NCI-H1048 (cell line): ENCODE measurements around the gene PRR5.

Experiments used
- DNase-seq: peaks from one replicate; lab custom pipeline; 2025; lab: John Stamatoyannopoulos, UW

The PRR5 gene

DNA sequence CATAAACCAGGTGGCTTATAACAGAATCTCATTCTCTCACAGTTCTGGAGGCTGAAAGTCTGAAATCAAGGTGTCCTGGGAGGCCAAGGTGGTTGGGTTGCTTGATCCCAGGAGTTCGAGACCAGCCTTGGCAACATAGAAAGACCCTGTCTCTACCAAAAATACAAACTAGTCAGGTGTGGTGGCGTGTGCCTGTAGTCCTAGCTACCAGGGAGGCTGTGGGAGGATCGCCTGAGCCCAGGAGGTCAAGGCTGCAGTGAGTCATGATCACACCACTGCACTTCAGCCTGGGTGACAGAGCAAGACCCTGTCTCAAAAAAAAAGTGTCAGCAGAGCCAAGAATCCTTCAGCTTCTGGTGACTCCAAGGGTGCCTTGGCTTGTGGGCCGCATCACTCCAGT, 8.9 kb upstream of the PRR5 start:
- no peak for DNase-seq

DNA sequence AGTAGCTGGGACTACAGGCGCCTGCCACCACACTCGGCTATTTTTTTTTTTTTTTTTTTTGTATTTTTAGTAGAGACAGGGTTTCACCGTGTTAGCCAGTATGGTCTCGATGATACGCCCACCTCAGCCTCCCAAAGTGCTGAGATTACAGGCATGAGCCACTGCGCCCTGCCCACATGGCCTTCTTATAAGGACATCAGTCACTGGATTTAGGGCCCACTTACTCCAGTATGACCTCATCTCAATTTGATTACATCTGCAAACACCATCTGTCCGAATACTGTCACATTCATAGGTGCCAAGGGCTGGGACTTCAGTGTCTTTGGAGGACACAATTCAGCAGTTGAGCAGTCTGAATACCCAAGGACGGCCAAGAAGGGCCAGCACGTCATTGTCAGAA, 8.2 kb upstream of the PRR5 start:
- DNase-seq = no peak

DNA sequence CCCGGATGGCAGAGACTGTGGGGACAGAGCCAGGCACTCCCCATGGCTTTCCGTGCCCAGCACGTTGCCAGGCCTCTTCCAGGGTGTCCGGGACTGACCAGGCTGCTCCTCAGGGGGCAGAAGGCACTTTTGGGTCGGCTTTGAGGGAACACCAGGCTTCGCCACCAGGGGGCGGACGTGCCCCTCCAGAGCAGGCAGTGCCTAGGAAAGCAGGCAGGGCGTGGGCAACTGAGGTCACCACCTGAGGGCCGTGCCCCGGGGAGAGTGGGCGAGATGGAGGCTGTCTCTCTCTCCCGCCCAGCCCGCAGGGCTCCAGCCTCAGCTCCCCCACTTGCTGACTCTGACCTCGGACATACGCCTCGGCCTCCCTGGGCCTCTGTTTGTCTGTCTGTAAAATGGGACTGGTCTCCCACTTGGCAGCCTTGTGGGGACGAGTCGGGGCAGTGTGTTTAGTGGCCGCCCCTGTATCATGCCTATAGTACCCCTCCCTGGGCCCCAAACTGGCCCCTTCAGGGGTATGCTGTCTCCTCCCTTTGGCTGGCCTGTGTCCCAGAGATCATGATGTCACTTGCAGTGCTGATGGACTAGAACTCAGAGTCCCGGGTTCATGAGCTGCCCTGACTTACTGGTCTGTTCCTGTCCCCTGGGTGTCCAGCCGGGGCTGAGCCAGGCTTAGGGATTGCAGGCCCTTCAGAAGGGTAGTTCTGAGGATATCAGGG, 4.4 kb upstream of the PRR5 start:
- no peak for DNase-seq

DNA sequence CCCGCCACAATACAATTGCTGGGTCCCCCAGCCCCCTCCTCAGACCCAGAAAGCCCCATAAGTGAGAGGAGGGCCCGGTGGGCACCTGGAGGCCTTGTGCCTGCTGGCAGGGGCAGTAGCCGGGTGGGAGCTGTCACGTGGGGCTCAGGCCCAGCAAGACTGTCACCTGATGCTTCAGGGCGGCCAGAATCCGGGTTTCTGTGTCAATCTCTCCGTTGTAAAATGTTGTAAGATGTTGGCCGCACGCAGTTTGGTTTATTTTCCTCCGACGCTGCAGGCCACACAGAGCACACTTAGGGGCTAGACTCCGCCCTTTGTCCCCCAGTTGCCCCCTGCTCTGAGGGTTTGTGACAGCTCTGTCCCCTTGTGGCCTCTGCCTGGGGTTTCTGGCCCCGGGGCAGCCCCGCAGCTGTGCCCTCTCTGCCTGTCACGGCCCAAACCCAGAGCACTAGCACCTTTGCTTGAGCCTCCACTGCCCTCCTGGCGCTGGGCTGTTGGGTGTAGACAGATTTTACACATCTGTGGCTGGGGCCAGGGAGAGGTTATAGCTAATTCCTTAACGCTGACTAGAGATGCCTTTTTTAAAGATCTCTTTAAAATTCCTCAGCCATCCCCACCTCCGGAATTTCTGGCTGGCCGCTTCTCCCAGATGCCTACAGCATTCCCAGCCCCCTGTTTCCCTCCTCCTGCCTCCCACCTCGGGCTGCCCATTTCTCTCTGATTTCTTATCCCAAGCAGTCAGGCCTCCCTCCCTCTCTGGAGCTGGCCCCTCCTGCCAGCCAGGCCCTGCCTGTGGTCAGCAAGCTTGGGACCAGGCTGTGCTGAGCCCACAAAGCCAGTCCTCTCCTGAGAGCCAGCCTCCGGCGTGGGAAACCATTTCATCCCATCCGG, 3.2 kb upstream of the PRR5 start:
- DNase-seq = no peak

DNA sequence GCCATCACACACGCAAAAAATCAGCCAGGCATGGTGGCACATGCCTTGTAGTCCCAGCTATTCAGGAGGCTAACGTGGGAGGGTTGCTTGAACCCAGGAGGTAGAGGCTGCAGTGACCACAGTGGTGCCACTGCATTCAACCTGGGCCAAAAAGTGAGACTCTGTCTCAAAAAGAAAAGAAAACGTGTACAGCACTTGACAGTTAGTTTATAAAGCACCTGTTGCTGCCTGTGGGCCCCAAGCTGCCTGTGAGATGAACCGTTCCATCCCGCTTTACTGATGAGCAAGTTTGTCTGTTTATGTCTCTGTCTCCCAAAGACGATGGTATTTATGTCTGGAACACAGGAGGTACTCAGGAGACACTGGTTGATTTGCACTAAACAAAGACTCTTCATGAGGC, 1.5 kb upstream of the PRR5 start:
- no peak for DNase-seq

DNA sequence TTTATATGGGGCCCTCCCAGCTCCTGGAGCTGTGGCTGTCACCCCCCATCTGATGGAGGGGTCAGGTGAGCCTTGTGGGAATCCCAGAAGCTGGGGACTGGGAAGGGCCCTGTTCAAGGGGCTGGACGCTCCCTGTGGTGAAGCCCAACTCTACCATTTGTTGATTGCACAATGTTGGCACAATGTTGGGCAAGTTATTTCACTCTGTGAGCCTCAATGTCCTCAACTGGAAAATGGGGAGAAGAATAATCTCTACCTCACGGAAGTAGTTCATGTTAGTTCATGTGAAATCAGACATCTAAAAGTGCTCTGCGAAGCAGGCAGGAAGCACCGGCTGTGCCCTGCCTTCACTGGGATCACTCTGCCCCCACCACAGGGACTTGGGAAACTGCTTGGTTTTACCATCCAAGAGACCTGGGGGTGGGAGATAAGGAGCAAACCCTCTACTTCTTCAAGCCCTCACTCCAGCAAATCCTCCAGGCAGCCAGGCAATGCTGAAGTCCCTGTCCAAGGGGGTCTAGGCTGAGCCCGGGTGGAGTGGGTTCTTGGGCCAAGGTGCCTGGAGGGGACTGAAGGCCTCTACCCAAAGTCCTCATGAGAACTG, 715 bp upstream of the PRR5 start:
- DNase-seq = no peak

DNA sequence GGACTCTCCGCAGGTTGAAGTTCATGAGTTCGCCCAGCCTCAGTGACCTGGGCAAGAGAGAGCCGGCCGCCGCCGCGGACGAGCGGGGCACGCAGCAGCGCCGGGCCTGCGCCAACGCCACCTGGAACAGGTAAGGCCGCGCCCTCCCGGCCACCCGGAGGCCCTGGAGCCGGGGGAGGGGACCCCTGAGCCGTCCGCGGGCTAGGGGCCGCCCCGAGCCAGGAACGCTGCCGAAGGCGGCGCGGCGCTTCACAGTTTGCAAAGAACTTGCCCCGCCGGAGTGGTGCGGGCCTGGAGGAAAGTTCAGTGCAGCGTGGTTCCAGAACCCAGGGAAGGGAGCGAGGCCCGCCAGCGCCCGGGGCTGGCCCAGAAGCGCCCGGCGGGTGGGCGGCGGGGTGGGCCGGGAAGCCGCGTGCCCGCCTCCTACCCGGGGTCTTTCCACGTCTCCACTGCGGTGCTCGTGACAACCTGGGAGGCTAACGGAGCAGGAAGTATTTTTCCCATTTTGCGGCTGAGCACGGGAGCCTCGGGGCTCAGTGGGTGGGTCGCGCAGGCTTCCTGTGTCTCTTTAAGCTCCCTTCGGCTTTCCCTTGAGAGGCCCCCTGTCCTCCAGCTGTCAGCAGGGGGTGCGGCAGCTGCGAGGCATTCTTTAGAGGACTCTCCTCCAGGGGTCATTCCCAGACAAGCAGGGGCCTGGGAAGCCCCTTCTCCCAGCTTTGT, 635 bp downstream of the PRR5 start:
- no peak for DNase-seq

DNA sequence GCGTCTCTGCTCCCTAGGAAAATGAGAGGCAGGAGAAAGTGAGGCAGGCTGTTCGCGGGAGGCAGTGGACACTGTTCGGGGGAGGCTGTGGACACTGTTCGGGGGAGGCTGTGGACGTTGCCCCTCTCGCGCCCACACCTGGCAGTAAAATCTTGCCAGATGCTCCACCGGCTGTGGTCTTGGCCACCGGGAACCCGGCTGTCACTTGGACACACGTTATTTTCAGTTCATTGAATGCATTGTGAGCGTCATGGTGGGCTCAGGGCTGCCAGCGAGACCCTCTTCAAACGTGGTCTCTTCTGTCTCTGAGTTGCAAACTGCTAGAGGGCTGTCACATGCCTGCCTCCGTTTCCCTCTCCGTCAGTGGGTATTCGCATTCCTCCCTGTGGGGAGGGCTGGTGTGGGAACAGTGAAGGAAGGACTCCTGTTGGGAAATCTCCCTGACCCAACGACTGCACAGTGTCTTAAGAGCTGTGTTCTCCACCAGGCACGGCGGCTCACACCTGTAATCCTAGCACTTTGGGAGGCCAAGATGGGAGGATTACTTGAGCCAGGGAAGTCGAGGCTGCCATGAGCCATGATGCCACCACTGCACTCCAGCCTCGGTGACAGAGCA, 1.4 kb downstream of the PRR5 start:
- DNase-seq = no peak

DNA sequence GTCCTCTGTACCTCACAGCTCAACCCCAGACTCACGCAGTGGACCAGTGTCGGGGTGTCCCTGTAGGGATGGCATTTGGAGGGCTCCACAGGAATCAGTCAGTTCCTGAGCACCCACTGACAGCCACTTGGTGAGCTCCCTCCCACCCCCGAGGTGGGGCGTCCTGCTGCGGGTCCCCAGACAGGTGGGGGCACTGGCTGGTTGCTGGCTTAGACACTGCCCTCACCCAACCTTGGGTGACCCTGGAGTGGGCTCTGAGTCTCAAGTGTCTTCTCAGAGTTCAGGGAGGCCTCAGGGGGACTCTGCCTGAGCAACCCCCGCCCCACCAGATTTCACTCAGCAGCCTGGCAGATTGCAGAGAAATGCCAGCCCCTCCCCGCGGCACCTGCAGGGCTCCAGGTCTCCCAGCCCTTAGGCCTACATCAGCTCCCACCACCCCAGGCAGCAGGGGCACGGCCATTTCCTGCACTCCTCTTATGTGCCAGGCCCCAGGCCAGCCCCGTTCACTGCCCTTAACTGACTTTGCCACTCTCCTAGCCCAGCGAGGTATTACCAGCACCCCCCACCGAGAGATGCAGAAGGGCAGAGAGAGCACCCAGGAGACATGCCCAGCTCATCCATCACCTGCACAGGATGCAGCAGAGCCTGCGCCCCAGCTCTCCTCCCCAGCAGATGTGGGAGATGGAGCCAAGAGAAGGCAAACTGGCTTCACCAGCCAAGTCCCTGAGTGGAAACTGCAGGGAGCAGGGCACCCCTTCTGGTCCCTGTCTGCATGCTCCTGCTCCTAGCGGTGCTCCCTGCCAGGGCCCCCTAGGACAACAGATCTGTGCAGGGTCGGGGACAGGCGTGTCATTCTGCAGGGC, 2.4 kb downstream of the PRR5 start:
- no peak for DNase-seq

DNA sequence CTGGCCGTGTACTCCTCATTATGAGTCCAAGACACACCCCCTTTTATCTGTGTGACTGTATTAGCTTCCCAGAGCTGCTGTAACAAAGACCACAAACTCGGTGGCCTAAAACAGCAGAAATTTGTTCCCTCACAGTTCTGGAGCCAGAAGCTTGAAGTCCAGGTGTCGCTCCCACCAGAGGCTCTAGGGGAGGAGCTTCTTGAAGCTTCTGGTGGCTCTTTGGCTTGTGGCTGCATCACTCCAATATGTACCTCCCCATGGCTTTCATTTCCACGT, 3.0 kb downstream of the PRR5 start:
- no peak for DNase-seq

DNA sequence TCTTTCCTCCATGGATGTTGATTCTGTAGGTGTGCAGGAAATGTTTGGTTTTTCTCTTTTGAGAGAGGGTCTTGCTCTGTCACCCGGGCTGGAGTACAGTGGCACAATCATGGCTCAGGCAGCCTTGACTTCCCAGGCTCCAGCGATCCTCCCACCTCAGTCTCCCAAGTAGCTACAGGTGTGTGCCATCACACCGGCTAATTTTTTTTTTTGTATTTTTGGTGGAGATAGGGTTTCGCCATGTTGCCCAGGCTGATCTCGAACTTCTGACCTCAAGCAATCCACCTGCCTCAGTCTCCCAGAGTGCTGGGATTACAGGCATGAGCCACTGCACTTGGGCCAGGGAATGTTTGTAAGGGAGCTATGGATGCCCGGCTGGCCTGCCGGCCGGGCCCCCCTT, 4.5 kb downstream of the PRR5 start:
- DNase-seq = no peak

DNA sequence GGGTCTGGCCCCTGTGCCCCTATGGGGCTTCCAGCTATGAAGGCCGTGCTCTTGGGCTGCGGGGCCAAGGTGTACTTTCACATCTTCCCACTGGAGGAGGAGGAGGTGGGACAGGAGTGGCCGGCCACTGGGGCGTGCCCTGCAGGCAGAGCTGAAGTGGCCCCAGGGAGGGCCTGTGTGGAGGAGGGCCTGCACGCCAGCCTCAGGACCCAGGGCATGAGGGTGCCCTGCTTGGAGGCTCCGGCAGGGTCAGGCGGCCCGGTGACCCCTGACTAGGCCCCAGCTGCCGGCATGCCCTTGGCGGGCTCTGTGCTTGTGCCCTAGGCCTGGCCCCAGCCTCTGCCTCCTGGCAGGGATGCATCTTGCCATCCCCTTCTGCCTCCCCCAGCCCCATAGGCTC, 5.2 kb downstream of the PRR5 start:
- no peak for DNase-seq

DNA sequence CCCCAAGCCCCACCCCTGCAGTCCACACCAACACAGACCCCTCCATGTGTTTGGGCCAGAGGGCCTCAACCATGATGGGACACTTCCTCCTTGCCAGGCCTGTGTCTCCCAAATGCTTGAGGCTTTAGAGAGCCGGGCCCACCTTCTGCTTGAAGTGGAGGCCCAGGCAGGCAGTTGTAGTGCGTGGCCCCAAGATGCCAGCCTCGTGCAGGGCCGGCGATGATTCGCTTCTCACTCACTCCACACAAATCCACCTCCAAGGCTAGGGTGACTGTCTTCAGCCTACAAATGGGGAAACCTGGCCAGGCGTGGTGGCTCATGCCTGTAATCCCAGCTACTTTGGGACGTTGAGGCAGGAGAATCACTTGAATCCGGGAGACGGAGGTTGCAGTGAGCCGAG, 5.7 kb downstream of the PRR5 start:
- DNase-seq = no peak

DNA sequence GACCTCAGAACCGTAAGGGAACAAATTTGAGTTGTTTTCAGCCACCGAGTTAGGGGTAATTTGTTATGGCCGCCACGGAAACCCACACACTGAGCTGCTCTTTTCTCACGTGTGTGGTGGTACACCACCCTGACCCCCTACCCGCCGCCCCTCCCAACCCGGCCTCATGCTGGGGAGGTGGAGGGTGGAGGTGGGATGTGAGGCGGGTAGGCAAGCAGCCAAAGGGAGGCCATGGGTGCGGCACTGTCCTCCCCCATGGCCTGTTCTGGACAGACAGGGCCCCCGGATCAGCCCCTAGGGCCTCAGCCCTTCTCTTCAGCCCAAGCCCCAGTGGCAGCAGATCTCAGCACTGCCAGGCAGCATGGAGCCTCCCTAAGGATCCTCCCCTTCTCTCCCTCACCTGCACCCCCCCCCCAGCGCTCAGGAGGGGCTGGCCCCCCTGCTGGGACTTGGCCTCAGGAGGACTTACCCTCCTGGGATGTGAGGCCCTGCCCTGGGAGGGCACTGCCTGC, 7.9 kb downstream of the PRR5 start:
- no peak for DNase-seq

DNA sequence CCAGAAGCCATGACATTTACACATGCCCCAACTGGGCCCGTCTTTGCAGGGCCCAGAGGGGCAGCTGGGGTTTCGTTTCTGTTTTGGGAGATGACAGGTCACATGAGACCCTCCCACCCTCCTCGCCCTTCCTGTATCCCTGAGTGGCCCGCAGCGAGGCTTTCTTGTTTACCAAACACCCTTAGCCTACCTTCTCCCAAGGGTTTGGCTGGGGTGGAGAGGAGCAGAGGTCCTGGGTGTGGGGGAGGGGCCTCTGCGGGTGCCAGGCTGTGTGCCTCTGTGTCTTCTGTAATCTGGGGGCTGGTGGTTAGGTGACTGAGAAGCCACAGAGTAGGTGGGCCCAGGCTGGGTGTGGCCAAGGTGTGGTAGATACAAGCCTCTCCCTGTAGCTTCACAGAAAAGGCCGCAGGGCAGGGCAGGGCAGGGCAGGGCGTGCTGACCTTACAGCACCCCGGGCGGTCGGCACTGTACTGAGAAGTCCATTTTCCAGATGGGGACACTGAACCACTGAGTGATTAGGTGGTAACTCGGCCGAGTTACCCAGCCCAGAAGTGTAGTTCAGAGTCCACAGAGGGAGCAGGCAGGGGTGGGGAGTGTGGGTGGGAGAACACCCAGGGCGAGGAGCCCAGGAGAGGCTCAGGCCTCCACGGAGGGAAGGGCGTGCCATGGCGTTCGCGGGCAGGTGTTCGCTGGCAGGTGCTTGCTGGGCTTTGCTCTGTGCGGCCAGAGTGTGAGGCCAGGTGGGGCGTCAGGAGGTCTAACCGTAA, 8.7 kb downstream of the PRR5 start:
- DNase-seq = no peak

DNA sequence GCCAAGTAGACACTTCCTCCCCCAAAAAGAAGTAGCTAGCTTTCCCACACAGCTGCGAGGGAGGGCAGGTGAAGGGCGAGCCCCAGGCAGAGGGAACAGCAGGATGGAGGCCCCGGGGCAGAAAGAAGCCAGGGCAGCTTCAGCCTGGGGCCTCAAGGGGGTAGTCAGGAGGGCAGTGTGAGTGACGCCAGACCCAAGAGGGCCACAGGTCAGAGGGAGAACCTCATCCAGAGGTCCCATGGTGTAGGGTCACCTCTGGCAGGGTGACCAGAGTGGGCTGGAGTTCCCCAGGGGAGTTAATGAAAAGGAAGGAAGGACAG, 9.2 kb downstream of the PRR5 start:
- DNase-seq = no peak

DNA sequence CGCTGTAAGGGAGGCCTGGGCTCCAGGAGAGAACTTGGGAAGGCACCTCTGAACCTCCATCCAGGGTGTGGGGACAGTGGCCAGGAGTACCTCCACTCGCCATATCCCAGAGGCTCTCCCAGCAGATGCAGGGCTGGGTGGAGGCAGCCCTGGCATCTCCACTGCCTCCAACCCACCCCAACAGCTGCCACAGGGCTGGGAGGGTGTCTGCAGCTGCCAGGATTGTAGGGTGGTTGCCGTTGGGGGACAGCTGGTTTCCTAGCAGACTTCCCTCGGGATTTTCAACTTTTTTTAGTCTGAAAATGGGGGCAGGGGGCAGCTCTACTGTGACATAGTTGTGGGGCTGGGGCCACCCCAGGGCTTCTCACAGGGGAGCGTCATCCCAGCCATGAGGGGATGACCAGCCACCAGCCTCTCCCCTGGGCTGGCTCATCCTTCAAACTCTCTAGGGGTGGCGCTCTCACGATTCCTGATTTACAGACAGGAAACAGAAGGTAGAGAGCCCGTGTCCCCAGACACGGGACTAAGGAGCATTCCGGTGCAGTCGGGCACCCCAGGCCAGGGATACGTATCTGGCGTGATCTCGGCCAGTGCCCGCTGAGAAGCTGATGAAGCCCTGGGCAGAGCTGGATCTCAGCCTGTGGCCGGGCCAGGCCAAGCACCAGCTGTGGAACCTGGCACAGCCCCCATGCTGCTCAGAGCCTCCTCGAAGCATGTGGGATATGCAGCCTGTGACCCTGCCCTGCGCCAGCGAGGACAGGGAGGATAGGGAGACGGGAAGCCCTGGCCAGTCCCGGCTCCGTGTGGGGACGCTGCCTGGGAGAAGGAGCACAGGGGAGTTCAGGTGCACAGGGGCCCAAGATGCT, 9.9 kb downstream of the PRR5 start:
- no peak for DNase-seq

DNA sequence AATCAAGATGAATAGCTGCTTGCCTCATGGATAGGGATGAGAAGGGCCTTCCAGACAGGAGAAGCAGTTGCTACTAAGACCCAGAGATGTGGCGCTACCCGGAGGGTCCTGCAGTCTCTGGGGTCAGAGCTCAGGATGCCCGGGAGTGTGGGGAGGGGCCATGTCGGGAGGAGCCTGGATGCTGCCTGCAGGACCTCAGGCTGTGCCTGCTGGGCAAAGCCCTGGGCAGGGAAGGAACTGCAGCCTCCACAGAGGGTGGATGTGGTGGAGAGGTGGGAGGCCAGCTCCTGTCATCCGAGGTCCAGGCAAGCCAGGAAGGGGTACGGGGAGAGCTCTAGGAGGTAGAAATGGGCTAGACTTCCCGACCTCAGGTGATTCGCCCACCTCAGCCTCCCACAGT, 11.0 kb downstream of the PRR5 start:
- no peak for DNase-seq

DNA sequence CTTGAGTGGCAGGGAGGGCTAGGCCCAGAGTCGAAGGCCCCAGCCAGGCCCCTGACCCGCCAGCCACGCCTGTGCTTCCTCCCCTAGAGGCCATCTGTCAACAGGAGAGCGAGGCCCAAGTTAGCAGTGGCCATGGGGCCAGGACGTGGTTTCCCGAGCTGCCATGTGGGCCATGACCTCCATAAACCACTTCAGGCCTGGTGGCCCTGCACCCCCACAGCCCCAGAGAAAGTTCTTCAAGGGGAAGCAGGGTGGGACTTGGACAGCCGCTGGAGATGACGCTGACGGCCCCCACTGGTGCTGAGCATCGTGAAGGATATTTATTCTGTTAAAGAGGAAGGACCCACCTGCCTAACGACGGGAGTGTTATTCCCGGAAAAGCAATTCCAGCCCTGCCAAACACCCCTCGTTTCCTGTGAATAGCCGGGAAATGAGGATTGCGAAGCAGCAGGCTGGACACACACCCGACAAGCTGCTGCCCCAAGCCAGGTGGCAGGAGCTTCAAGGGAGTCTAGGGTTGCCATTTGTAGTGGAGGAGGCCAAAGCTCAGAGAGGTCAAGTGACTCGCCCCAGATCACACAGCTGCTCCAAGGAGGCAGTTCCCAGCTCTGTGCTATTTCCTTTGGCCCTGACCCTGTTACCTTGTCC, 12.8 kb downstream of the PRR5 start:
- no peak for DNase-seq
